Right lobe of liver (tissue), 6 donors: Measurements from ENCODE around the gene SHOC1. TPM values are rescaled to one million over a fixed set of nuclear protein-coding genes. Genes with fewer than 3 reads are reported as not detected.

Source experiments
- ATAC-seq, 4 donors: fragments of 200-7000 bp; cut with Tn5 transposase; one replicate each; pipeline ENCODE4 v1.9.1; 2020; ENCODE audit warnings: mild to moderate bottlenecking in 4 of 4, moderate library complexity in 4 of 4
- DNase-seq, 3 donors: peaks; one replicate each; pipeline ENCODE4 v3.0.0-alpha.2; 2020
- H3K27ac ChIP-seq, 3 donors: fragments of 200-600 bp; one replicate each; pipeline ENCODE4 v1.8.0; 2022
- H3K27me3 ChIP-seq, 2 donors: fragments of 200-600 bp; one replicate each; pipeline ENCODE4 v1.8.0; 2022
- H3K36me3 ChIP-seq, 4 donors: fragments of 200-600 bp; sonication (generic) in 1 of 4; one replicate each; pipeline versions ENCODE4 v1.5.1 to v1.8.0; 2017 to 2022; ENCODE audit warnings: control low read depth in 1 of 4
- H3K4me1 ChIP-seq, 4 donors: fragments of 200-600 bp; sonication (generic) in 1 of 4; one replicate each; pipeline versions ENCODE4 v1.5.1 to v1.8.0; 2017 to 2022; ENCODE audit warnings: control low read depth in 1 of 4
- H3K4me3 ChIP-seq, 3 donors: fragments of 200-600 bp; one replicate each; pipeline ENCODE4 v1.8.0; 2022
- H3K9me3 ChIP-seq, 4 donors: fragments of 200-600 bp; sonication (generic) in 1 of 4; one replicate each; pipeline versions ENCODE4 v1.5.1 to v1.8.0; 2017 to 2022; ENCODE audit warnings: control low read depth in 1 of 4
- CTCF ChIP-seq, 4 donors: fragments of 200-600 bp in 3 of 4; fragments of 450-650 bp in 1 of 4; IDR thresholded peaks; one replicate each; pipeline versions ENCODE4 v1.5.1 to v1.8.0; 2016 to 2022; ENCODE audit warnings: antibody characterized with exemption in 4 of 4, mild to moderate bottlenecking in 2 of 4
- POLR2A ChIP-seq: fragments of 450-650 bp; IDR thresholded peaks from one replicate; pipeline ENCODE4 v1.6.1; 2017; ENCODE audit warnings: antibody characterized with exemption, mild to moderate bottlenecking
- WGBS: methylation state at CpG from one replicate; pipeline ENCODE4 v1.1.6; 2018; ENCODE audit warnings: low coverage, low lambda C conversion rate; ENCODE audit not compliant: insufficient coverage; ENCODE audit errors: missing lambda C conversion rate; 5-methylcytosine and 5-hydroxymethylcytosine counted together
- intact Hi-C, 2 donors: fragments of 100-400 bp; cut with DNase I; formaldehyde crosslinking; loops; one replicate each; pipeline versions ENCODE4 v1.11.2 to v1.14.1; 2022
- total RNA-seq, 6 experiments: library from RNA; depleted of rRNA in 2 of 6; stranded (reverse); fragments of >200 nt in 2 of 6; fragmentation: NEBNext Ultra II Directional in 3 of 6; extraction: Animal tissue kit (Norgen Biotek cat#: 25700) in 3 of 6; gene quantifications; one replicate each; pipeline versions ENCODE4 v1.1.0 to v1.2.4, GENCODE V29; 2016 to 2023
- donor health status: DM: no; HTN: yes; CAD: no.
- donor health status: DM: no; HTN: no; CAD: no.
- donor health status: DM: no; HTN: no; CAD: no.
- donor health status: DM: no; HTN: yes; CAD: no.
- donor health status: DM: no; HTN: yes; CAD: no.

SHOC1 gene
- total RNA-seq, 6 experiments from 2014 or later, result not detected

GRCh38 chr9:111832449-111832848 is 37.7 kb upstream of the SHOC1 start:
- Histone ChIP-seq H3K36me3 (no peaks in the 10 kb centered on the region), H3K9me3 (no peaks in the 10 kb centered on the region), H3K27me3 (no peaks in the 10 kb centered on the region), H3K27ac (no peak overlapping the region), H3K4me3 (no peak overlapping the region), H3K4me1 (no peaks in the 10 kb centered on the region)
- intact Hi-C loops, result no loop called here
- 80% methylated on average over 2 of the region's 2 CpGs for WGBS
- ATAC-seq (no peak), DNase-seq (no peak)
- TF ChIP-seq CTCF (IDR thresholded peaks at IDR 0.05) (no peak), POLR2A (no peak)

GRCh38 chr9:111831371-111832108 is 36.8 kb upstream of the SHOC1 start:
- no peak for DNase-seq
- H3K4me1 ChIP-seq, result no peaks in the 10 kb centered on the region
- no peaks in the 10 kb centered on the region for H3K36me3 ChIP-seq
- 82% methylated on average over 4 of the region's 5 CpGs for WGBS
- no peak overlapping the region for H3K27ac ChIP-seq
- no peak for ATAC-seq
- H3K27me3 ChIP-seq, result no peaks in the 10 kb centered on the region
- TF ChIP-seq POLR2A, result no peak
- no peak for TF ChIP-seq CTCF (IDR thresholded peaks at IDR 0.05)
- H3K4me3 ChIP-seq, result no peak overlapping the region
- intact Hi-C loops, result no loop called here
- no peaks in the 10 kb centered on the region for H3K9me3 ChIP-seq

- no peaks in the 10 kb centered on the region for H3K27me3 ChIP-seq
- ATAC-seq, result peak in 3 of 4 donors; percentile 49 to 81 (median 59)
These were observed 33.5 kb upstream of the SHOC1 start for GRCh38 chr9:111828193-111828592.

GRCh38 chr9:111825468-111826145 is 30.9 kb upstream of the SHOC1 start:
- Histone ChIP-seq H3K4me1 (no peaks in the 10 kb centered on the region), H3K9me3 (no peaks in the 10 kb centered on the region), H3K36me3 (no peaks in the 10 kb centered on the region), H3K4me3 (no peak overlapping the region), H3K27me3 (no peaks in the 10 kb centered on the region), H3K27ac (no peak overlapping the region)
- WGBS, result 88% methylated on average over 3 of the region's 3 CpGs
- intact Hi-C loops, result no loop called here
- DNase-seq (no peak), ATAC-seq (no peak)
- TF ChIP-seq POLR2A, result no peak
- no peak for TF ChIP-seq CTCF (IDR thresholded peaks at IDR 0.05)

More at GRCh38 chr9:111828193-111828592, 33.5 kb upstream of the SHOC1 start:
- intact Hi-C loops, result no loop called here
- DNase-seq, result no peak
- no peaks in the 10 kb centered on the region for H3K9me3 ChIP-seq
- H3K27ac ChIP-seq, result no peak overlapping the region
- H3K36me3 ChIP-seq, result no peaks in the 10 kb centered on the region
- 42% methylated on average over 3 of the region's 4 CpGs for WGBS
- H3K4me3 ChIP-seq, result no peak overlapping the region
- H3K4me1 ChIP-seq, result no peaks in the 10 kb centered on the region
- peak; percentile 25 to 35 (median 34) for TF ChIP-seq CTCF (IDR thresholded peaks at IDR 0.05)
- no peak for TF ChIP-seq POLR2A
